WTC11 (cell line): ENCODE data around the gene PLEKHG7. TPM values are rescaled to one million over a fixed set of nuclear protein-coding genes. Genes with fewer than 3 reads are reported as not detected.

Experiments used
- ATAC-seq: fragments of 200-7000 bp; cut with Tn5 transposase; 2 replicates; pipeline ENCODE4 v1.10.0; 2021; ENCODE audit warnings: mild to moderate bottlenecking, moderate library complexity
- CTCF ChIA-PET: fragments of 300-600 bp; sonication (Branson Sonifier 250); formaldehyde crosslinking; loops from one replicate; lab custom pipeline; 2021; ENCODE audit warnings: antibody characterized with exemption; lab: Charles Lee
- POLR2A ChIA-PET: fragments of 350-600 bp; sonication (Branson Sonifier 250); formaldehyde crosslinking; loops from one replicate; lab custom pipeline; 2021; ENCODE audit warnings: antibody characterized with exemption; lab: Charles Lee
- DNase-seq: peaks from one replicate; pipeline ENCODE4 v3.0.0; 2021; ENCODE audit warnings: low spot score
- H3K27ac Mint-ChIP-seq: 2 replicates; pipeline ENCODE4 v1.8.0; 2021; ENCODE audit warnings: mixed read lengths
- H3K27me3 Mint-ChIP-seq: 2 replicates; pipeline ENCODE4 v1.8.0; 2021; ENCODE audit warnings: low read depth, mild to moderate bottlenecking, moderate library complexity, mixed read lengths
- H3K36me3 Mint-ChIP-seq: 2 replicates; pipeline ENCODE4 v1.8.0; 2021; ENCODE audit warnings: mixed read lengths
- H3K4me1 Mint-ChIP-seq: 2 replicates; pipeline ENCODE4 v1.8.0; 2022; ENCODE audit warnings: mixed read lengths
- H3K4me3 Mint-ChIP-seq: 2 replicates; pipeline ENCODE4 v1.8.0; 2021; ENCODE audit warnings: mild to moderate bottlenecking, moderate library complexity, mixed read lengths
- H3K9me3 Mint-ChIP-seq: 2 replicates; pipeline ENCODE4 v1.8.0; 2021; ENCODE audit warnings: mixed read lengths
- CREB1 ChIP-seq: sonication (generic); formaldehyde crosslinking; IDR thresholded peaks from 2 replicates; pipeline ENCODE4 v1.8.0; 2023; ENCODE audit warnings: mild to moderate bottlenecking, missing genetic modification reagents
- CREM ChIP-seq: sonication (generic); formaldehyde crosslinking; IDR thresholded peaks from 2 replicates; pipeline ENCODE4 v1.8.1; 2022; ENCODE audit warnings: mild to moderate bottlenecking, missing genetic modification reagents, moderate library complexity
- ELF4 ChIP-seq: sonication (generic); formaldehyde crosslinking; IDR thresholded peaks from 2 replicates; pipeline ENCODE4 v1.8.1; 2022; ENCODE audit warnings: low read depth, mild to moderate bottlenecking, moderate library complexity, missing genetic modification reagents
- FOXJ3 ChIP-seq: sonication (generic); formaldehyde crosslinking; IDR thresholded peaks from 2 replicates; pipeline ENCODE4 v1.9.0; 2021; ENCODE audit warnings: missing genetic modification reagents, mild to moderate bottlenecking, borderline replicate concordance
- FOXP1 ChIP-seq: sonication (generic); formaldehyde crosslinking; IDR thresholded peaks from 2 replicates; pipeline ENCODE4 v1.8.0; 2022; ENCODE audit warnings: missing genetic modification reagents, mild to moderate bottlenecking, moderate library complexity, borderline replicate concordance
- GRHL2 ChIP-seq: fragments of 250-450 bp; sonication (Bioruptor Pico); IDR thresholded peaks from 2 replicates; pipeline ENCODE4 v1.8.0; 2022; ENCODE audit warnings: mild to moderate bottlenecking, moderate library complexity; ENCODE audit not compliant: insufficient replicate concordance, severe bottlenecking
- IRF2 ChIP-seq: sonication (generic); formaldehyde crosslinking; IDR thresholded peaks from 2 replicates; pipeline ENCODE4 v1.8.0; 2022; ENCODE audit warnings: low read depth, missing genetic modification reagents, borderline replicate concordance
- MYBL2 ChIP-seq: sonication (generic); formaldehyde crosslinking; IDR thresholded peaks from 2 replicates; pipeline ENCODE4 v1.8.1; 2023; ENCODE audit warnings: mild to moderate bottlenecking, moderate library complexity, missing genetic modification reagents
- NFE2L1 ChIP-seq: sonication (generic); formaldehyde crosslinking; IDR thresholded peaks from 2 replicates; pipeline ENCODE4 v1.8.1; 2023; ENCODE audit warnings: missing genetic modification reagents
- PRRX2 ChIP-seq: fragments of 250-450 bp; sonication (Bioruptor Pico); IDR thresholded peaks from 2 replicates; pipeline ENCODE4 v1.8.0; 2021; ENCODE audit warnings: mild to moderate bottlenecking
- RORB ChIP-seq: fragments of 250-450 bp; sonication (Bioruptor Pico); IDR thresholded peaks from 2 replicates; pipeline ENCODE4 v1.9.0; 2021; ENCODE audit warnings: mild to moderate bottlenecking
- ZNF423 ChIP-seq: fragments of 250-450 bp; sonication (Bioruptor Pico); IDR thresholded peaks from 2 replicates; pipeline ENCODE4 v2.1.2; 2022; ENCODE audit warnings: mild to moderate bottlenecking, moderate library complexity
- total RNA-seq: library from RNA; stranded (reverse); gene quantifications from 3 replicates; pipeline ENCODE4 v1.2.3, GENCODE V29; 2021
- TF ChIP-seq, protein P1 (sequence below): sonication (generic); formaldehyde crosslinking; IDR thresholded peaks from 2 replicates; pipeline ENCODE4 v1.8.1; 2023; ENCODE audit warnings: mild to moderate bottlenecking, missing genetic modification reagents, moderate library complexity
- TF ChIP-seq, protein P2 (sequence below): sonication (generic); formaldehyde crosslinking; IDR thresholded peaks from 2 replicates; pipeline ENCODE4 v1.8.1; 2023; ENCODE audit warnings: mild to moderate bottlenecking, moderate library complexity, missing genetic modification reagents
- TF ChIP-seq, protein P3 (sequence below): sonication (generic); formaldehyde crosslinking; IDR thresholded peaks from 2 replicates; pipeline ENCODE4 v1.8.1; 2023; ENCODE audit warnings: mild to moderate bottlenecking, missing genetic modification reagents, moderate library complexity
- TF ChIP-seq, protein P4 (sequence below): sonication (generic); formaldehyde crosslinking; IDR thresholded peaks from 2 replicates; pipeline ENCODE4 v1.8.0; 2022; ENCODE audit warnings: mild to moderate bottlenecking, missing genetic modification reagents
- TF ChIP-seq, protein P5 (sequence below): fragments of 250-450 bp; sonication (Bioruptor Pico); conservative IDR thresholded peaks from 2 replicates; pipeline ENCODE4 v1.9.0; 2021; ENCODE audit warnings: mild to moderate bottlenecking

The PLEKHG7 gene
- total RNA-seq, 1 experiment from 2014 or later, result not detected

DNA sequence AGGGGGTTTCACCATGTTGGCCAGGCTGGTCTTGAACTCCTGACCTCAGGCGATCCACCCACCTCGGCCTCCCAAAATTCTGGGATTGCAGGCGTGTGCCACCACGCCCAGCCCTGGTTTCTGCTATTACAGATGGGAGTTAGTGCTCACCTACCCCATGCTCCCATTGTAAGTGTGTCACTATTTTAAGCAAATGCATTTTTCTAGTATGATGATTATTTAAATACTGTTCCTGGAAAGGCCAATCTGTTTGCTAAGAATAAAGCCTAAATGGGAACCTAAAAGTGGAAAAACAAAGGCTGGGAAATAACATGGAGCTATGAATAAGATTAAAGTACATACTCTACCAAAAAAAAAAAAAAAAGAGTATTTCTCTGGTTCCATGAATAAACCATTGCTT, 45.0 kb upstream of the PLEKHG7 start:
- DNase-seq (no peak), ATAC-seq (no peak)
- Mint-ChIP-seq H3K4me1 (peaks cover 5% of the 10 kb centered on the region; the same call in 1 of the 2 replicates), H3K9me3 (no peaks in the 10 kb centered on the region), H3K27ac (no peak overlapping the region), H3K27me3 (no peaks in the 10 kb centered on the region), H3K36me3 (no peaks in the 10 kb centered on the region), H3K4me3 (no peak overlapping the region)
- ChIA-PET CTCF (interaction anchor here (0.6 kb wide), 1 partner anchor 10 kb away, joined by 5 read pairs; no protein-coding TSS in a partner anchor), POLR2A (no interaction called here)
- TF ChIP-seq, protein P1, sequence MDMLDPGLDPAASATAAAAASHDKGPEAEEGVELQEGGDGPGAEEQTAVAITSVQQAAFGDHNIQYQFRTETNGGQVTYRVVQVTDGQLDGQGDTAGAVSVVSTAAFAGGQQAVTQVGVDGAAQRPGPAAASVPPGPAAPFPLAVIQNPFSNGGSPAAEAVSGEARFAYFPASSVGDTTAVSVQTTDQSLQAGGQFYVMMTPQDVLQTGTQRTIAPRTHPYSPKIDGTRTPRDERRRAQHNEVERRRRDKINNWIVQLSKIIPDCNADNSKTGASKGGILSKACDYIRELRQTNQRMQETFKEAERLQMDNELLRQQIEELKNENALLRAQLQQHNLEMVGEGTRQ (CRISPR knock-in tag), result no peak
- no peak for TF ChIP-seq CREM
- TF ChIP-seq, protein P2, sequence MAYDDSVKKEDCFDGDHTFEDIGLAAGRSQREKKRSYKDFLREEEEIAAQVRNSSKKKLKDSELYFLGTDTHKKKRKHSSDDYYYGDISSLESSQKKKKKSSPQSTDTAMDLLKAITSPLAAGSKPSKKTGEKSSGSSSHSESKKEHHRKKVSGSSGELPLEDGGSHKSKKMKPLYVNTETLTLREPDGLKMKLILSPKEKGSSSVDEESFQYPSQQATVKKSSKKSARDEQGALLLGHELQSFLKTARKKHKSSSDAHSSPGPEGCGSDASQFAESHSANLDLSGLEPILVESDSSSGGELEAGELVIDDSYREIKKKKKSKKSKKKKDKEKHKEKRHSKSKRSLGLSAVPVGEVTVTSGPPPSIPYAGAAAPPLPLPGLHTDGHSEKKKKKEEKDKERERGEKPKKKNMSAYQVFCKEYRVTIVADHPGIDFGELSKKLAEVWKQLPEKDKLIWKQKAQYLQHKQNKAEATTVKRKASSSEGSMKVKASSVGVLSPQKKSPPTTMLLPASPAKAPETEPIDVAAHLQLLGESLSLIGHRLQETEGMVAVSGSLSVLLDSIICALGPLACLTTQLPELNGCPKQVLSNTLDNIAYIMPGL (CRISPR knock-in tag), result no peak
- TF ChIP-seq PRRX2 (CRISPR knock-in tag), result no peak
- no peak for TF ChIP-seq FOXP1 (CRISPR knock-in tag)
- TF ChIP-seq FOXJ3 (CRISPR knock-in tag), result no peak

DNA sequence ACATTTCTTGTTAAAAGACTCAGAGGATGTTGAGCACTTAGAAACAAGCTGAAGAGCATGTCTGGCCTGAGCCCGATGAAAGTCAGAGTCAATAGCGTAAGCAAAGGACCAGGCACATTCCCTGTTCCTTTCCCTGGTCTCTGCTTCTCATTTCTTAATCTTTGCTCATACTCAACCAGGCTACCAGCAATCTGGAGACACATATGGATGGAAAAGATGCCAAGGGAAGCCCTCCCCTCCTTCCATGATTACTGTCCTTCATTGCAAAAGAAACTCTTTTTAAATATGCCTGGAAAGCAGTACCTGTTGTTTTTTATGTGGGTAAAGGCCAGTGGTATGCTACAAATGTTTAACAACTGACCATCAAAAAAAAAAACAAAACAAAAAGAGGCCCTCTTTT, 44.2 kb upstream of the PLEKHG7 start:
- no peak for ATAC-seq
- TF ChIP-seq ELF4 (CRISPR knock-in tag), result no peak
- no peak for TF ChIP-seq RORB
- no peak for TF ChIP-seq NFE2L1 (CRISPR knock-in tag)
- TF ChIP-seq, protein P3, sequence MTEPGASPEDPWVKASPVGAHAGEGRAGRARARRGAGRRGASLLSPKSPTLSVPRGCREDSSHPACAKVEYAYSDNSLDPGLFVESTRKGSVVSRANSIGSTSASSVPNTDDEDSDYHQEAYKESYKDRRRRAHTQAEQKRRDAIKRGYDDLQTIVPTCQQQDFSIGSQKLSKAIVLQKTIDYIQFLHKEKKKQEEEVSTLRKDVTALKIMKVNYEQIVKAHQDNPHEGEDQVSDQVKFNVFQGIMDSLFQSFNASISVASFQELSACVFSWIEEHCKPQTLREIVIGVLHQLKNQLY, result no peak
- no peak for TF ChIP-seq GRHL2 (CRISPR knock-in tag)
- no peak for TF ChIP-seq IRF2 (CRISPR knock-in tag)
- no peaks in the 10 kb centered on the region for H3K27me3 Mint-ChIP-seq
- no peaks in the 10 kb centered on the region for H3K36me3 Mint-ChIP-seq
- no peaks in the 10 kb centered on the region for H3K9me3 Mint-ChIP-seq
- no peak overlapping the region for H3K27ac Mint-ChIP-seq
- no peak for DNase-seq
- CTCF ChIA-PET, result interaction anchor here (0.7 kb wide), 1 partner anchor 51 kb away, joined by 4 read pairs; no protein-coding TSS in a partner anchor
- H3K4me1 Mint-ChIP-seq, result peaks cover 5% of the 10 kb centered on the region; the same call in 1 of the 2 replicates
- POLR2A ChIA-PET, result no interaction called here
- no peak overlapping the region for H3K4me3 Mint-ChIP-seq

DNA sequence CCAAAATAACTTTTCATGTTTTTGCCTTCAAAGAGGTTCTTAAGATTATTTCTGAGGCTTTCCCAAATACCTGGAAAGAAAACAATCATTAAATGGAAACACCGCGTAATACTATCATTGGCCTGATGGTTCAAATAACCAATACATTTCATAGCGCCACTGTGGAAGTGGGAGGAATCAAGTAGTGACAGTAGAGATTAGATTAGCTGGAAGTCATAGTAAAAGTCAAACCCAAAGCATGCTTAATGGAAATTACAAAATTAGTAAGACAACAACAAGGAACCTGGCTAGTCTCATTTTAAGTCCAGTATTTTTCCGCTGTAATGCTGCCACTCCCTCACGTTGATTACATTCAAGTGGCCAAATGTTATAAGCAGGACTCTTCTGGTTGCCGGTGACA, 41.5 kb upstream of the PLEKHG7 start:
- H3K36me3 Mint-ChIP-seq, result no peaks in the 10 kb centered on the region
- ATAC-seq, result no peak

More for the DNA sequence above, 41.5 kb upstream of the PLEKHG7 start:
- H3K4me3 Mint-ChIP-seq, result no peak overlapping the region
- no peak for DNase-seq
- ChIA-PET CTCF (no interaction called here), POLR2A (no interaction called here)
- no peaks in the 10 kb centered on the region for H3K9me3 Mint-ChIP-seq
- no peak overlapping the region for H3K27ac Mint-ChIP-seq
- TF ChIP-seq MYBL2 (CRISPR knock-in tag) (no peak), ZNF423 (CRISPR knock-in tag) (no peak), CREB1 (CRISPR knock-in tag) (no peak), CREM (no peak)
- TF ChIP-seq, protein P4, sequence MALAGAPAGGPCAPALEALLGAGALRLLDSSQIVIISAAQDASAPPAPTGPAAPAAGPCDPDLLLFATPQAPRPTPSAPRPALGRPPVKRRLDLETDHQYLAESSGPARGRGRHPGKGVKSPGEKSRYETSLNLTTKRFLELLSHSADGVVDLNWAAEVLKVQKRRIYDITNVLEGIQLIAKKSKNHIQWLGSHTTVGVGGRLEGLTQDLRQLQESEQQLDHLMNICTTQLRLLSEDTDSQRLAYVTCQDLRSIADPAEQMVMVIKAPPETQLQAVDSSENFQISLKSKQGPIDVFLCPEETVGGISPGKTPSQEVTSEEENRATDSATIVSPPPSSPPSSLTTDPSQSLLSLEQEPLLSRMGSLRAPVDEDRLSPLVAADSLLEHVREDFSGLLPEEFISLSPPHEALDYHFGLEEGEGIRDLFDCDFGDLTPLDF, result no peak
- TF ChIP-seq, protein P5, sequence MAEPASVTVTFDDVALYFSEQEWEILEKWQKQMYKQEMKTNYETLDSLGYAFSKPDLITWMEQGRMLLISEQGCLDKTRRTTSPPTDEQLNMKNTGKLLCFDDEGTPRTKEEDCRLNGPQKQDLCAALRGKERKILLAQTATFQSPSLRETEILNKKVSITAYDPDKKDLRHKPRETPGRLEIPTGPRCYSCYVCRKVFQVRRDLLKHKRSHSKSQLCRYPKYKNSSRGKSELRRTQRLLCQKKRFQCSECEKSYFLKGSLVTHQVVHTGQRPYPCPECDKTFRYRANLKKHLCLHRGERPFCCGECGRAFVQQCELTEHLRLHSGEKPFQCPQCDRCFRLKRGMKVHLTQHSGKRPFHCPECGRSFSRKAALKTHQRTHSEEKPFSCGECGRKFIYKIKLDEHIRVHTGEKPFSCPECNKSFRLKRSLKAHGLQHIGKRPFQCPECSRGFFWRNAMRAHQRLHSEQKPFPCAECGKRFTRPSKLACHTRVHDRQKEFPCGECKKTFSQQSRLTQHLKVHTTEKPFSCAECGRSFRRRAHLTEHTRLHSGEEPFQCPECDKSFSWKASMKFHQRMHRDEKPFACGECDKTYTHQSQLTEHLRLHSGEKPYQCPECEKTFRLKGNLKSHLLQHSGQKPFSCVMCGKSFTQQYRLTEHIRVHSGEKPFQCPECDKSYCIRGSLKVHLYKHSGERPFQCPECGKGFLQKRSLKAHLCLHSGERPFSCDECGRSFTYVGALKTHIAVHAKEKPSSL (CRISPR knock-in tag), result no peak
- H3K27me3 Mint-ChIP-seq, result no peaks in the 10 kb centered on the region
- peaks cover 5% of the 10 kb centered on the region; the same call in 1 of the 2 replicates for H3K4me1 Mint-ChIP-seq
